DOHH2 (cell line): ENCODE results near the gene AFG1L.

ENCODE experiments used
- H3F3A ChIP-seq: fragments of 200-600 bp; sonication (generic), shearing (Covaris generic); 2 replicates; pipeline ENCODE4 v1.6.0; 2016; ENCODE audit warnings: antibody characterized with exemption, mild to moderate bottlenecking; ENCODE audit not compliant: control insufficient read depth, insufficient read depth
- H3K27ac ChIP-seq: fragments of 200-600 bp; sonication (generic); 2 replicates; pipeline ENCODE4 v1.5.1; 2014; ENCODE audit warnings: low read depth, mild to moderate bottlenecking, low read length, moderate library complexity
- H3K27me3 ChIP-seq: fragments of 200-600 bp; sonication (generic); 2 replicates; pipeline ENCODE4 v1.6.1; 2014; ENCODE audit warnings: mild to moderate bottlenecking, low read length, mixed read lengths; ENCODE audit not compliant: control insufficient read depth
- H3K36me3 ChIP-seq: fragments of 200-600 bp; sonication (generic); 2 replicates; pipeline ENCODE4 v1.6.1; 2014; ENCODE audit warnings: mild to moderate bottlenecking, low read length, moderate library complexity, mixed read lengths; ENCODE audit not compliant: control insufficient read depth
- H3K4me1 ChIP-seq: fragments of 200-600 bp; sonication (generic); 2 replicates; pipeline ENCODE4 v1.6.1; 2014; ENCODE audit warnings: mild to moderate bottlenecking, low read length, mixed read lengths; ENCODE audit not compliant: control insufficient read depth
- H3K4me2 ChIP-seq: fragments of 200-600 bp; sonication (generic); 2 replicates; pipeline ENCODE4 v1.6.0; 2014; ENCODE audit warnings: mild to moderate bottlenecking, low read length, moderate library complexity
- H3K4me3 ChIP-seq: fragments of 200-600 bp; sonication (generic); 2 replicates; pipeline ENCODE4 v1.5.1; 2014; ENCODE audit warnings: mild to moderate bottlenecking, low read length, mixed read lengths
- H3K79me2 ChIP-seq: fragments of 200-600 bp; sonication (generic); 2 replicates; pipeline ENCODE4 v1.6.1; 2014; ENCODE audit warnings: mild to moderate bottlenecking, low read length, mixed read lengths; ENCODE audit not compliant: control insufficient read depth
- H3K9me2 ChIP-seq: fragments of 200-600 bp; sonication (generic); replicated peaks from 2 replicates; pipeline ENCODE4 v1.6.1; 2014; ENCODE audit warnings: mild to moderate bottlenecking, low read length, mixed read lengths; ENCODE audit not compliant: control insufficient read depth
- H3K9me3 ChIP-seq: fragments of 200-600 bp; sonication (generic); 2 replicates; pipeline ENCODE4 v1.6.1; 2014; ENCODE audit warnings: antibody characterized with exemption, low read length, mixed read lengths; ENCODE audit not compliant: control insufficient read depth, insufficient read depth
- H4K20me1 ChIP-seq: fragments of 200-600 bp; sonication (generic); 2 replicates; pipeline ENCODE4 v1.6.0; 2014; ENCODE audit warnings: low read depth, mild to moderate bottlenecking, antibody characterized with exemption, low read length, moderate library complexity; ENCODE audit not compliant: control insufficient read depth, insufficient read depth
- EZH2phosphoT487 ChIP-seq: fragments of 200-600 bp; sonication (generic); IDR thresholded peaks from 2 replicates; pipeline ENCODE4 v1.6.1; 2017; ENCODE audit warnings: borderline replicate concordance, mild to moderate bottlenecking, antibody characterized with exemption, low read length, moderate library complexity, mixed read lengths
- TF ChIP-seq, protein P1 (sequence below): fragments of 200-600 bp; sonication (generic); IDR thresholded peaks from one replicate; pipeline ENCODE4 v1.5.1; 2014; ENCODE audit warnings: antibody characterized with exemption, mild to moderate bottlenecking, low read depth, low read length; ENCODE audit not compliant: poor library complexity, severe bottlenecking

AFG1L gene

DNA sequence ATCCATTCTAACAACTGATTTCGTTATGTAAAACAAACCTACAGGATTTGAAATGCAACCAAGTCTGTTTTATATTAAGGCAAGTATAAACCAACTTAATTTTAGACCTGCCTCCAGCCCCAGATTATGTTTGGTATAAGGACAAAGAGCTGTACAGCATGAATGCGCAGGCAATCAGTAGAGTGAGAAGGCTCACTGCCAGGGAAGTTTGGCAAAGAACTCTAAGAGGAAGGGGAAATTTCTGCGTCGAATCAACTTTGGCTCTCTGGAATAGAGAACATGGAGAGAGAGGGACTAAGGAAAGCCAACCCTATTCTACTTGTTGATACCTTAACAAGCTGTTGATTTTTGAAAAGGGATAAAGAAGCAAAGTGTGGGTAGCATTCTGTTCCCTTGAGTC, 168.9 kb downstream of the AFG1L start:
- peaks cover 7% of the 10 kb centered on the region for H3K4me1 ChIP-seq
- no peak overlapping the region for H3K4me3 ChIP-seq
- no peaks in the 10 kb centered on the region for H3K36me3 ChIP-seq
- H3F3A ChIP-seq: no peaks in the 10 kb centered on the region
- no peak overlapping the region for H3K27ac ChIP-seq
- TF ChIP-seq EZH2phosphoT487: no peak
- H3K4me2 ChIP-seq: no peak overlapping the region
- H3K9me3 ChIP-seq: no peaks in the 10 kb centered on the region
- H3K27me3 ChIP-seq: no peaks in the 10 kb centered on the region
- no peaks in the 10 kb centered on the region for H3K79me2 ChIP-seq
- no peaks in the 10 kb centered on the region for H4K20me1 ChIP-seq
- H3K9me2 ChIP-seq: no peaks in the 10 kb centered on the region

DNA sequence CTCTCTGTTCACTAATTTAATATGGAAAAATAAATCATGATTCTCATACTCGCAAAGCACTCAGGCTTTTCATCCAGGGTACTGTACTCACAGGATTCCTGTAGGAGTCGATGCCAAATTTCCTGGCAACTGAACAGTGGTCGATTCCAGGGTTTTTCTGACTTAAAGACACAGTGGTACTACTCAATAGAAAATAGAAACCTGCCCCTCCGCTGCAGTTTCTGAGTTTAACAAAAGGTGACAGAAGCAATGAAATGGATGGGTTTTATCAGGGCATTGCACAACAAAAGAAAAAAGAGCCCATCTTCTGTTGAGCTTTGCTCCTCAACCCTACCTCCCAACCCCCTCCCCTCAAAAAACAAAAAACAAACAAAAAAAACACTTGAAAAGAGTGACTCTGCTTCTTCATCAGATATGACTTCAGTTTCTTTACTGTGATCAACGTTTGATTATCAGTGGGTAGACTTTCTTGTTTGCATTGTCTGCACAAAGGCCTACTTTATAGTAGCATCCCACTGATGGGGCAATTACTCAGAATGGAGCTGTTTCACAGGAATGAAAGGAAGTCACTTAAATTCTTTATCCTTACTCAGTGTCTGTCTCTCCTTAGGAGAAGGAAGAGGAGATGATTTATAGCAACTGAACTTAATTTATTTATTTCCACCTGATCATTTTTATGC, 169.7 kb downstream of the AFG1L start:
- no peak for TF ChIP-seq EZH2phosphoT487
- TF ChIP-seq, protein P1, sequence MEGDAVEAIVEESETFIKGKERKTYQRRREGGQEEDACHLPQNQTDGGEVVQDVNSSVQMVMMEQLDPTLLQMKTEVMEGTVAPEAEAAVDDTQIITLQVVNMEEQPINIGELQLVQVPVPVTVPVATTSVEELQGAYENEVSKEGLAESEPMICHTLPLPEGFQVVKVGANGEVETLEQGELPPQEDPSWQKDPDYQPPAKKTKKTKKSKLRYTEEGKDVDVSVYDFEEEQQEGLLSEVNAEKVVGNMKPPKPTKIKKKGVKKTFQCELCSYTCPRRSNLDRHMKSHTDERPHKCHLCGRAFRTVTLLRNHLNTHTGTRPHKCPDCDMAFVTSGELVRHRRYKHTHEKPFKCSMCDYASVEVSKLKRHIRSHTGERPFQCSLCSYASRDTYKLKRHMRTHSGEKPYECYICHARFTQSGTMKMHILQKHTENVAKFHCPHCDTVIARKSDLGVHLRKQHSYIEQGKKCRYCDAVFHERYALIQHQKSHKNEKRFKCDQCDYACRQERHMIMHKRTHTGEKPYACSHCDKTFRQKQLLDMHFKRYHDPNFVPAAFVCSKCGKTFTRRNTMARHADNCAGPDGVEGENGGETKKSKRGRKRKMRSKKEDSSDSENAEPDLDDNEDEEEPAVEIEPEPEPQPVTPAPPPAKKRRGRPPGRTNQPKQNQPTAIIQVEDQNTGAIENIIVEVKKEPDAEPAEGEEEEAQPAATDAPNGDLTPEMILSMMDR: no peak
- no peaks in the 10 kb centered on the region for H3F3A ChIP-seq
- H3K27me3 ChIP-seq: no peaks in the 10 kb centered on the region
- no peaks in the 10 kb centered on the region for H3K79me2 ChIP-seq
- H3K4me2 ChIP-seq: no peak overlapping the region
- no peak overlapping the region for H3K4me3 ChIP-seq
- H3K4me1 ChIP-seq: peaks cover 7% of the 10 kb centered on the region
- no peaks in the 10 kb centered on the region for H4K20me1 ChIP-seq
- H3K27ac ChIP-seq: no peak overlapping the region
- no peaks in the 10 kb centered on the region for H3K9me2 ChIP-seq
- no peaks in the 10 kb centered on the region for H3K36me3 ChIP-seq
- no peaks in the 10 kb centered on the region for H3K9me3 ChIP-seq

DNA sequence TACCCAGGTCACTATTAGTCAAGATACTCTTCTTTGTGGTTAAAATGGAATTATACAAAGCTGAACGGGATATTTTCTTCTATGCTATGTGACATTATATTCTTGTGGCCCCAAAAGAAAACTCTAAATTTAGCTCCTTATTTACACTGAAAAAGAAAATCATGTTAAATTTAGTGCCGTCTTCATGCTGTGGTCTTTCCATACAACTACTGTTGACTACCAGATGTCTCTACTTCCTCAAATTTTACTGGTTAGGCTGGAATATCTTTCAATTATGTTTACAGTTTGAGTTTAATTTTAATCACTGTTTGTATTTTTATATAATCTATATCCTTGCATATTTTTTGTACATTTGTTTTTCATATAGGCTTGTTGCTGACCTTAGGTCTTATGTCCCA, 170.2 kb downstream of the AFG1L start:
- Histone ChIP-seq H3K4me1 (peaks cover 7% of the 10 kb centered on the region), H3K4me2 (no peak overlapping the region), H4K20me1 (no peaks in the 10 kb centered on the region), H3K27ac (no peak overlapping the region), H3K27me3 (no peaks in the 10 kb centered on the region), H3F3A (no peaks in the 10 kb centered on the region), H3K4me3 (no peak overlapping the region), H3K9me2 (no peaks in the 10 kb centered on the region), H3K79me2 (no peaks in the 10 kb centered on the region), H3K36me3 (no peaks in the 10 kb centered on the region), H3K9me3 (no peaks in the 10 kb centered on the region)
- no peak for TF ChIP-seq EZH2phosphoT487
- TF ChIP-seq, protein P1: no peak

DNA sequence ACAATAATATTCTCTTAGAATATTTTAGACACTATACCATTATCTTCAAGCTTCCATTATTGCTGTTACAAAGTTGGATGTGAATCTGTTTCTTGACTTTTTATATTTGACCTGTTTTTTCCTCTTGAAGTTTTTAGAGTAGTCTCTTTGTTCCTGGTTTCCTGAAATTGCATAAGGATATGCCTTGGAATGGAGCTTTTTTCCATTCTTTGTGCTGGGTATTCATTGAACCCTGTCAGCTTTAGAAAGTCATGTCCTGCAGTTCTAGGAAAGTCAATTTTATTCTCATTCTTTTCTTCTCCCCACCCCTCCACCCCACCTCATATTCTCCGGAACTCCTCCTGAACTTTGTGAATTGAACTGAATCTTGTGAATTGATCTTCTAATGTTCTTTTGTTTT, 173.5 kb downstream of the AFG1L start:
- Histone ChIP-seq H3F3A (no peaks in the 10 kb centered on the region), H3K9me3 (no peaks in the 10 kb centered on the region), H3K79me2 (no peaks in the 10 kb centered on the region), H3K4me1 (peaks cover 7% of the 10 kb centered on the region), H3K36me3 (no peaks in the 10 kb centered on the region), H4K20me1 (no peaks in the 10 kb centered on the region), H3K4me2 (no peak overlapping the region), H3K4me3 (no peak overlapping the region), H3K27ac (no peak overlapping the region), H3K27me3 (no peaks in the 10 kb centered on the region), H3K9me2 (no peaks in the 10 kb centered on the region)
- TF ChIP-seq EZH2phosphoT487: no peak
- TF ChIP-seq, protein P1: no peak
